OCI-LY1 (cell line): ENCODE data around the gene SARM1.

Experiments
- H2AFZ ChIP-seq: fragments of 200-600 bp; sonication (generic), shearing (Covaris generic); 2 replicates; pipeline ENCODE4 v1.6.0; 2014; ENCODE audit warnings: antibody characterized with exemption, mild to moderate bottlenecking, low read length
- H3F3A ChIP-seq: fragments of 200-600 bp; sonication (generic), shearing (Covaris generic); 2 replicates; pipeline ENCODE4 v1.6.0; 2014; ENCODE audit warnings: mild to moderate bottlenecking, antibody characterized with exemption, low read length, moderate library complexity; ENCODE audit not compliant: insufficient read depth
- H3K27ac ChIP-seq: fragments of 200-600 bp; sonication (generic); 2 replicates; pipeline ENCODE4 v1.5.1; 2014; ENCODE audit warnings: low read length, mixed run types, mild to moderate bottlenecking, low read depth; ENCODE audit not compliant: poor library complexity, severe bottlenecking
- H3K27me3 ChIP-seq: fragments of 200-600 bp; sonication (generic); 2 replicates; pipeline ENCODE4 v1.6.0; 2014; ENCODE audit warnings: antibody characterized with exemption, mild to moderate bottlenecking, low read length, moderate library complexity; ENCODE audit not compliant: insufficient read depth
- H3K36me3 ChIP-seq: fragments of 200-600 bp; sonication (generic); 2 replicates; pipeline ENCODE4 v1.6.1; 2014; ENCODE audit warnings: mild to moderate bottlenecking, antibody characterized with exemption, low read length, moderate library complexity, mixed read lengths; ENCODE audit not compliant: insufficient read depth
- H3K4me1 ChIP-seq: fragments of 200-600 bp; sonication (generic); 2 replicates; pipeline ENCODE4 v1.5.1; 2014; ENCODE audit warnings: mild to moderate bottlenecking, low read length, moderate library complexity; ENCODE audit not compliant: insufficient read depth, severe bottlenecking
- H3K4me2 ChIP-seq: fragments of 200-600 bp; sonication (generic), shearing (Covaris generic); 2 replicates; pipeline ENCODE4 v1.6.1; 2014; ENCODE audit warnings: low read length
- H3K4me3 ChIP-seq: fragments of 200-600 bp; sonication (generic); 2 replicates; pipeline ENCODE4 v1.5.1; 2014; ENCODE audit warnings: low read length, low read depth, mild to moderate bottlenecking, mixed read lengths; ENCODE audit not compliant: poor library complexity, severe bottlenecking
- H3K79me2 ChIP-seq: fragments of 200-600 bp; shearing (Covaris generic); 2 replicates; pipeline ENCODE4 v1.6.1; 2016; ENCODE audit warnings: mixed run types, low read length, mixed read lengths; ENCODE audit not compliant: insufficient read depth
- H3K9ac ChIP-seq: fragments of 200-600 bp; sonication (generic), shearing (Covaris generic); 2 replicates; pipeline ENCODE4 v1.6.1; 2014; ENCODE audit warnings: mild to moderate bottlenecking, low read length, mixed read lengths
- H3K9me2 ChIP-seq: fragments of 200-600 bp; sonication (generic), shearing (Covaris generic); 2 replicates; pipeline ENCODE4 v1.6.1; 2014; ENCODE audit warnings: low read depth, mild to moderate bottlenecking, low read length, mixed read lengths
- H3K9me3 ChIP-seq: fragments of 200-600 bp; shearing (Covaris generic); 2 replicates; pipeline ENCODE4 v1.6.1; 2014; ENCODE audit warnings: low read length, mixed read lengths
- H4K20me1 ChIP-seq: fragments of 200-600 bp; sonication (generic), shearing (Covaris generic); 2 replicates; pipeline ENCODE4 v1.6.0; 2016; ENCODE audit warnings: mild to moderate bottlenecking, low read length; ENCODE audit not compliant: insufficient read depth
- CTCF ChIP-seq: fragments of 200-600 bp; sonication (generic), shearing (Covaris generic); IDR thresholded peaks from 2 replicates; pipeline ENCODE4 v1.5.1; 2017; ENCODE audit warnings: mild to moderate bottlenecking, antibody characterized with exemption, low read length, moderate library complexity, mixed read lengths
- EZH2 ChIP-seq: fragments of 200-600 bp; sonication (generic), shearing (Covaris generic); IDR thresholded peaks from 2 replicates; pipeline ENCODE4 v1.8.0; 2017; ENCODE audit warnings: borderline replicate concordance, mixed run types, mild to moderate bottlenecking, antibody characterized with exemption, low read length, moderate library complexity, mixed read lengths

The SARM1 gene

GRCh38 chr17:28391401-28391800 is 19.9 kb downstream of the SARM1 start:
- H3K27me3 ChIP-seq: no peaks in the 10 kb centered on the region
- H3K79me2 ChIP-seq: no peaks in the 10 kb centered on the region
- H3K4me1 ChIP-seq: no peaks in the 10 kb centered on the region
- H3K4me3 ChIP-seq: no peak overlapping the region
- no peak overlapping the region for H3K4me2 ChIP-seq
- H2AFZ ChIP-seq: no peak overlapping the region
- H3K9me3 ChIP-seq: no peaks in the 10 kb centered on the region
- no peaks in the 10 kb centered on the region for H3K9me2 ChIP-seq
- H4K20me1 ChIP-seq: no peaks in the 10 kb centered on the region
- H3K9ac ChIP-seq: no peak overlapping the region
- no peaks in the 10 kb centered on the region for H3F3A ChIP-seq
- no peak overlapping the region for H3K27ac ChIP-seq
- H3K36me3 ChIP-seq: no peaks in the 10 kb centered on the region
- TF ChIP-seq EZH2: no peak
- TF ChIP-seq CTCF: no peak

- H3K4me3 ChIP-seq: no peak overlapping the region
- no peaks in the 10 kb centered on the region for H3K4me1 ChIP-seq
- no peak overlapping the region for H2AFZ ChIP-seq
- H3K9ac ChIP-seq: no peak overlapping the region
- H3K9me2 ChIP-seq: no peaks in the 10 kb centered on the region
- no peaks in the 10 kb centered on the region for H3K36me3 ChIP-seq
- no peak for TF ChIP-seq CTCF
- TF ChIP-seq EZH2: no peak
- H3K27ac ChIP-seq: no peak overlapping the region
- H3F3A ChIP-seq: no peaks in the 10 kb centered on the region
- no peak overlapping the region for H3K4me2 ChIP-seq
- no peaks in the 10 kb centered on the region for H3K79me2 ChIP-seq
- no peaks in the 10 kb centered on the region for H3K9me3 ChIP-seq
- no peaks in the 10 kb centered on the region for H3K27me3 ChIP-seq
- no peaks in the 10 kb centered on the region for H4K20me1 ChIP-seq
Measured at GRCh38 chr17:28392491-28392890, 21.0 kb downstream of the SARM1 start.

GRCh38 chr17:28394337-28395116 is 23.0 kb downstream of the SARM1 start:
- Histone ChIP-seq H3K4me3 (no peak overlapping the region), H3K9ac (no peak overlapping the region), H3K4me2 (no peak overlapping the region), H3K4me1 (no peaks in the 10 kb centered on the region), H3K36me3 (no peaks in the 10 kb centered on the region), H3K27ac (no peak overlapping the region), H3K9me2 (no peaks in the 10 kb centered on the region), H4K20me1 (no peaks in the 10 kb centered on the region), H2AFZ (no peak overlapping the region), H3K27me3 (no peaks in the 10 kb centered on the region), H3K9me3 (no peaks in the 10 kb centered on the region), H3F3A (no peaks in the 10 kb centered on the region), H3K79me2 (no peaks in the 10 kb centered on the region)
- TF ChIP-seq EZH2: no peak
- no peak for TF ChIP-seq CTCF
